Measurements from ENCODE around the gene FOXP1. TPM values are rescaled to one million over a fixed set of nuclear protein-coding genes. Genes with fewer than 3 reads are reported as not detected.

FOXP1 gene
- total RNA-seq, 1 donor from 2014 or later = 107 TPM

- H3K27me3 ChIP-seq (ENCODE audit: insufficient read depth, low read length) = no peaks in the 10 kb centered on the region
- no peak for DNase-seq (ENCODE audit: low read depth)
- no peak overlapping the region for H3K9ac ChIP-seq (ENCODE audit: low read length)
- no peak overlapping the region for H2AFZ ChIP-seq (ENCODE audit: low read depth, low read length)
- no peak overlapping the region for H3K4me3 Mint-ChIP-seq (ENCODE audit: unreplicated experiment)
- peaks cover 14% of the 10 kb centered on the region for H3K36me3 Mint-ChIP-seq (ENCODE audit: low read depth, unreplicated experiment)
- peaks cover 2% of the 10 kb centered on the region for H3K9me3 Mint-ChIP-seq (ENCODE audit: unreplicated experiment)
- peaks cover 72% of the 10 kb centered on the region for H3K79me2 ChIP-seq (ENCODE audit: insufficient read depth, low read length)
- H3K36me3 ChIP-seq (ENCODE audit: insufficient read depth, low read length) = peaks cover 20% of the 10 kb centered on the region
- H3K27ac ChIP-seq (ENCODE audit: low read depth, low read length) = no peak overlapping the region
- peaks cover 20% of the 10 kb centered on the region for H3K4me1 Mint-ChIP-seq (ENCODE audit: low read depth, unreplicated experiment)
- no peaks in the 10 kb centered on the region for H3K9me3 ChIP-seq (ENCODE audit: insufficient read depth, low read depth, low read length)
- H3K4me3 ChIP-seq (ENCODE audit: insufficient read depth, low read depth, low read length) = no peak overlapping the region
- FAIRE-seq = peak; percentile 20
- H4K20me1 ChIP-seq (ENCODE audit: insufficient read depth, low read length) = peaks cover 28% of the 10 kb centered on the region
- TF ChIP-seq CTCF (IDR thresholded peaks at IDR 0.05; ENCODE audit: insufficient read depth, low read depth, low read length) = no peak
- no peak for TF ChIP-seq EZH2 (IDR thresholded peaks at IDR 0.05; ENCODE audit: insufficient read depth, low read length)
- H3K27ac Mint-ChIP-seq (ENCODE audit: unreplicated experiment) = peak overlapping the region; percentile 34
- H3K4me1 ChIP-seq (ENCODE audit: insufficient read depth, low read length) = peaks cover 19% of the 10 kb centered on the region
- no peaks in the 10 kb centered on the region for H3K27me3 Mint-ChIP-seq (ENCODE audit: low read depth, unreplicated experiment)
- H3K4me2 ChIP-seq (ENCODE audit: low read length) = no peak overlapping the region
These were observed 572.6 kb downstream of the FOXP1 start for GRCh38 chr3:71010726-71011455.

DNA sequence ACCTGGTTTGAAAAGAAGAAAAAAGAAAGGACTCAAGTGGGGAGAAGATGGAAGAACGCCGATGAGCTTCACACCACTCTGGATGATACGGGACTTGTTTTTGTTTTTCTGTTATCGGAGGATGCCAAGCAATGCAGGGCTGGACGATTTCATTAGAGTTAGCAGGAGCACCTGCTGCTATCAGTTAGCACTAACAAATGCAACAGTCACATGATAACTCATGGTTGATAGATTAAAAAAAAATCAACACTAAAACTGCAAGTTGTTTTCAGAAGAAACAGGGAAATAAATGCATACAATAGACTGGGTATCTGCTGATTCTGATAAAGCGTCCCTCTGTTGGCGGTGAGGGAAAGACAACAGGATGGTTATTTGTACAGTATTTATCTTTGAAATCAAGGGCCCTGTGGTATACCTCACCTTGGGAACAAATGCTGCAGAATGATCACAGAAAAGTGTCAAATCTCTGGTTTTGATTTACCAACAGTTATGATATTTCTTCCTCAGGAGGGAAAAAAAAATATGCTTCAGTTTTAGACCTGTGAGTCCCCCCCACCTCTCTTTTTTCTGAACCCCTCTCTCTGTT lies 575.1 kb downstream of the FOXP1 start:
- H3K36me3 Mint-ChIP-seq (ENCODE audit: low read depth, unreplicated experiment) = peaks cover 3% of the 10 kb centered on the region
- Histone ChIP-seq H3K4me1 (ENCODE audit: insufficient read depth, low read length) (peaks cover 24% of the 10 kb centered on the region), H2AFZ (ENCODE audit: low read depth, low read length) (no peak overlapping the region), H3K27ac (ENCODE audit: low read depth, low read length) (no peak overlapping the region), H3K9ac (ENCODE audit: low read length) (no peak overlapping the region), H3K4me3 (ENCODE audit: insufficient read depth, low read depth, low read length) (no peak overlapping the region), H3K27me3 (ENCODE audit: insufficient read depth, low read length) (no peaks in the 10 kb centered on the region), H3K4me2 (ENCODE audit: low read length) (no peak overlapping the region), H3K9me3 (ENCODE audit: insufficient read depth, low read depth, low read length) (no peaks in the 10 kb centered on the region), H3K36me3 (ENCODE audit: insufficient read depth, low read length) (peaks cover 19% of the 10 kb centered on the region), H4K20me1 (ENCODE audit: insufficient read depth, low read length) (peaks cover 28% of the 10 kb centered on the region), H3K79me2 (ENCODE audit: insufficient read depth, low read length) (peaks cover 87% of the 10 kb centered on the region)
- H3K4me1 Mint-ChIP-seq (ENCODE audit: low read depth, unreplicated experiment) = peaks cover 22% of the 10 kb centered on the region
- DNase-seq (ENCODE audit: low read depth) (no peak), FAIRE-seq (no peak)
- H3K27ac Mint-ChIP-seq (ENCODE audit: unreplicated experiment) = no peak overlapping the region
- H3K4me3 Mint-ChIP-seq (ENCODE audit: unreplicated experiment) = no peak overlapping the region
- TF ChIP-seq CTCF (IDR thresholded peaks at IDR 0.05; ENCODE audit: insufficient read depth, low read depth, low read length) (no peak), EZH2 (IDR thresholded peaks at IDR 0.05; ENCODE audit: insufficient read depth, low read length) (no peak)
- no peaks in the 10 kb centered on the region for H3K27me3 Mint-ChIP-seq (ENCODE audit: low read depth, unreplicated experiment)
- H3K9me3 Mint-ChIP-seq (ENCODE audit: unreplicated experiment) = no peaks in the 10 kb centered on the region

All from astrocyte (in vitro differentiated cells and primary cell).